ENCODE results near the gene ADAMTS10. TPM values are rescaled to one million over a fixed set of nuclear protein-coding genes. Genes with fewer than 3 reads are reported as not detected.
A peak's percentile ranks its signal among the peaks of the same experiment; 100 is the strongest.

The ADAMTS10 gene
- total RNA-seq: 1 to 10 TPM; 2.5 to 7.4 TPM

DNA sequence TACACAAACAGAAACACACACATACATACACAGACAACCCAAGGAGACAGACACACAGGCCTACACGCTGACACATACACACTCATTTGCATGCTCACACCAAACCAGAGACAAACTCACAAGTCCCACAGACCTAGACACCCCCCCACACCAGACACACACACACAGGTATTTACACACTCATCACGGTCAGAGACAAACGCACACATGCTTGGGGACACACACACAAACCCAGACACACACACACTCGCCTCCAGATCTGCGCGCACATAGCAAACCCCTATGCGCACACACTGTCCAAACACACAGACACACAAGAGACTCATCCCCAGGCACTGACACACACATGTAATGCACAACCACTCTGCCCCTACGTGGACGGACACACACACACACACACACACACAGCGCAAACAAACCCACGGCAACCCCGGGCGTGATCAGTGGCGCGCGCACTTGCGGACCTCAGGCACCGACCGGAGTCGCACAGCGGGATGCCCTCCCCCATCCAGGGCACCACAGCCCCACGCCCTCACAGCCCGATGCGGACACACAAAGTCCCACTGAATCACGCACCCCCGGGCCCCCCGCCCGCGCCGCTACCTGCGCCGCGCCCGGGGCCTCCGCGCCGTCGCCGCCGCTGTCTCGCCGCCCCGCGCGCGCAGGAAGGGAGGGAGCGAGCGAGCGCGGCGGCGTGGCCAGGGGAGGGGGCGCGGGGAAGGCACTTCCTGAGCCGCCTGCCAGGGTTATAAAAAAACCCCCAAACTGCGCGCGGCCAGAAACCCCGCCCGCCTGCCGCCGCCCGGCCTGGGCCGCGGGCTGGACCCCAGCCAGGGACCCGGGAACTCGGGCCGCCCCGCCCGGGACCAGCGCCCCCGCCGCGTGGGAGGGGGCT, at the start of gene ADAMTS10:
ADAMTS10 (minus strand) TSS at position 675 of the 895 bp plus-strand sequence. CDS start 5,005 bp downstream, outside the sequence.
- peak; percentile 47 for ATAC-seq (replicated peaks)
- H3K4me1 Mint-ChIP-seq: peaks cover 22% of the 10 kb centered on the region
- H3K27ac Mint-ChIP-seq: peak within 1 kb of the TSS; percentile 82
- H3K9me3 Mint-ChIP-seq: no peaks in the 10 kb centered on the region
- peaks cover 5% of the 10 kb centered on the region for H3K27me3 Mint-ChIP-seq
- H3K36me3 Mint-ChIP-seq (ENCODE audit: low read depth): no peaks in the 10 kb centered on the region
- H3K4me3 Mint-ChIP-seq: peak within 1 kb of the TSS; percentile 94

DNA sequence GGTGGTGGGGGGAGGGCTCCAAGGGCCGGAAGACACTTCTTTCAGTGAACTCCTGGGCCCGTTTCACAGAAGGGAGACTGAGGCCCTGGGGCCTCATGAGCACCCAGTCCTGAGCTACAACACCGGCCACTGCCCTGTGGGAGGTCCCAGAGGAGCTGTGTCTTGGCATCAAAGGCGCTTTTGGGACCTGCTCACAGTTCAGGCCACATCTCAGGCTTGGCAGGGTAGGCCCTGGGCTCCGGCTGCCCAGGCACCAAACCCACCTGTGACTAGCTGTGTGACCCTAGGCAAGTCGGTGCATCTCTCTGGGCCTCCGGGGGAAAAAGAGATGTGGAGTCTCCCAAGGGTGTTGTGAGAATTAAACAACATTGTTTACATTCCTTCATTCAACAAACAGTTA, 49.4 kb upstream of the ADAMTS10 start:
- Mint-ChIP-seq H3K27ac (no peak overlapping the region), H3K9me3 (no peaks in the 10 kb centered on the region), H3K36me3 (ENCODE audit: low read depth) (no peaks in the 10 kb centered on the region), H3K4me3 (no peak overlapping the region), H3K4me1 (peaks cover 7% of the 10 kb centered on the region), H3K27me3 (no peaks in the 10 kb centered on the region)
- ATAC-seq (replicated peaks): no peak

DNA sequence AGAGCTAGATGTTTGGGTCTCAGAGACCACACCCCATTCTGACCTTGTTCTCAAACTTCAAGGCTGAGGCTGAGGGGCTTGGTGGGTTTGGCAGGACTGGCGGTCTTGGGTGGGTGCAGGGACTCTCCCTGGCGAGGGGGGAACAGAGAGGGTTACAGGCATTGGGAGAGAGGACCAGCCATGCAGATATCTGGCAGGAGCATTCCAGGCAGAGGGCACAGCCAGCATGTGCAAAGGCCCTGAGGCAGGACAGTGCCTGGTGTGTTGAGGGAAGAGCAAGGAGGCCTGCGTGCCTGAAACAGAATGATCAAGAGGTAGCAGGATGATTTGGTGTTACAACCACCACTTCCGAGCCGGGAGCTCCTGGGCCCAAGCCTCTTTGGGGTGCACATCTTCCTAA, 47.4 kb upstream of the ADAMTS10 start:
- no peak overlapping the region for H3K27ac Mint-ChIP-seq
- peaks cover 7% of the 10 kb centered on the region for H3K4me1 Mint-ChIP-seq
- H3K27me3 Mint-ChIP-seq: no peaks in the 10 kb centered on the region
- H3K4me3 Mint-ChIP-seq: no peak overlapping the region
- no peaks in the 10 kb centered on the region for H3K9me3 Mint-ChIP-seq
- ATAC-seq (replicated peaks): no peak
- H3K36me3 Mint-ChIP-seq (ENCODE audit: low read depth): no peaks in the 10 kb centered on the region

DNA sequence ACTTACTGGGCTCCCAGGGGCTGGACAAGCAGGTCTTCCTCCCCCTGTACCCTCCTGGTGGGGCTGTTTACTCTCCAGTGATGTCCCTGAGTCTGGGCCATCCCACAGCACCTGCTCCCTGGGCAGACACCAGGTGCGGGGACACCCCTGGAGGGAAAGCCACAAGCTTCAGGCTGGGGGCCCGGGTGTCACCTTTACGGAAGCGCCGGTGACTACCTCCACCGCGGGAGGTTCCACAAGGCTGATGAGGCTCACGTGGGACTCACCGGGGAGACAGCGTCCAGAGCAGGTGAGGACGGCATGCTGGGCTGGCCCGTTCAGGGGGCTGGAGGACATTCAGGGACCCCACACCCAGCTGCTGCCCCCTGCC, 44.8 kb upstream of the ADAMTS10 start:
- Mint-ChIP-seq H3K4me1 (peaks cover 7% of the 10 kb centered on the region), H3K9me3 (no peaks in the 10 kb centered on the region), H3K27me3 (no peaks in the 10 kb centered on the region), H3K27ac (no peak overlapping the region), H3K36me3 (ENCODE audit: low read depth) (no peaks in the 10 kb centered on the region), H3K4me3 (peak overlapping the region; percentile 65)
- peak; percentile 73 for ATAC-seq (replicated peaks)

DNA sequence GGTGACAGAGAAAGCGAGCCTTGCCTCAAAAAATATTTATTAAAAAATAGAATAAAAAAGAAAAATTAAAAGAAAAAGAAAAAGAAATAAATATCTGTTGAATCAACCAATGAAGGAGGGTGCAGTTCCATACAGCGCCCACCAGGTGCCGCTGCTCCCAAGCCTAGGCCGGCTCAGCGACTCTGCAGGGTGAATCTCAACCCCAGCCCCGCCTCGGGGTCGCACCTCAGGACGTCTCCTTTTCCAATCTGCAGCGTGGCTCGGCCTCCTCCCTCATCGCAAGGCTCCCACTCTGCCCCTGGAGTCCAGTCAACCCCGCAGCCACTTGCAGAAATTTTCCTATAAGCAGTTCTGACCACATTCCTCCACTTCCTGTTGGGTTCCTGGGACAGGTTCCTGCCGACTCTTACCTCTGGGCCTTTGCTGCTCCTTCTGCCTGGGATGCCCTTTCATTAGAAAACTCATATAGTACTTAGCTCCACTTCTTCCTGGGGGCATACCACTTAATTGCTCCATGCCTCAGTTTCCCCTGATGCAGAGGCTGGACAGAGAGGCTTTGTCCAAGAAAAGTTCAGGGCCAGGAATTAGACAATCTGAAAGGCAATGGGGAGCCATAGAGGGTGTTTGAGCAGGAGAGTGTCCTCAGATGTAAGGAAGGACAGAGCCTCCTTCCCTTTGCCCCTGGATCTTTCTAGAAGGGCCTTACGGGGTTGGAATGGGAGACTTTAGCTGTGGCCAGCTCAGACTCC, 44.2 kb upstream of the ADAMTS10 start:
- H3K4me3 Mint-ChIP-seq: peak overlapping the region; percentile 65
- H3K36me3 Mint-ChIP-seq (ENCODE audit: low read depth): no peaks in the 10 kb centered on the region
- H3K4me1 Mint-ChIP-seq: peaks cover 7% of the 10 kb centered on the region
- H3K27ac Mint-ChIP-seq: no peak overlapping the region
- no peaks in the 10 kb centered on the region for H3K9me3 Mint-ChIP-seq
- peak; percentile 71 for ATAC-seq (replicated peaks)
- H3K27me3 Mint-ChIP-seq: no peaks in the 10 kb centered on the region

DNA sequence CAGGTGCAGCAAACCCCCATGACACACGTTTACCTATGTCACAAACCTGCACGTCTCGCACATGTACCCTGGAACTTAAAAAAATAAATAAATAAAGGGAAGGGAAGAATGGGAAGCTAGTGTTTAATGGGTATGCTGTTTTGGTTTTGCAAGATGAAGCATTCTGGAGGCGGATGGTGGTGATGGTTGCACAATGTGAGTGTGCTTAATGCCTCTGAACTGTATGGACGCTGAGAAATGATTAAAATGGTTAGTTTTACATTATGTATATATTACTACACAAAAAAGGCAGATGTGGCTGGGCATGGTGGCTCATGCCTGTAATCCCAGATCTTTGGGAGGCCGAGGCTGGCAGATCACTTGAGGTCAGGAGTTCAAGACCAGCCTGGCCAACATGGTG, 37.7 kb upstream of the ADAMTS10 start:
- H3K27ac Mint-ChIP-seq: no peak overlapping the region
- no peak overlapping the region for H3K4me3 Mint-ChIP-seq
- no peaks in the 10 kb centered on the region for H3K27me3 Mint-ChIP-seq
- no peaks in the 10 kb centered on the region for H3K9me3 Mint-ChIP-seq
- no peaks in the 10 kb centered on the region for H3K36me3 Mint-ChIP-seq (ENCODE audit: low read depth)
- ATAC-seq (replicated peaks): no peak
- H3K4me1 Mint-ChIP-seq: no peaks in the 10 kb centered on the region

DNA sequence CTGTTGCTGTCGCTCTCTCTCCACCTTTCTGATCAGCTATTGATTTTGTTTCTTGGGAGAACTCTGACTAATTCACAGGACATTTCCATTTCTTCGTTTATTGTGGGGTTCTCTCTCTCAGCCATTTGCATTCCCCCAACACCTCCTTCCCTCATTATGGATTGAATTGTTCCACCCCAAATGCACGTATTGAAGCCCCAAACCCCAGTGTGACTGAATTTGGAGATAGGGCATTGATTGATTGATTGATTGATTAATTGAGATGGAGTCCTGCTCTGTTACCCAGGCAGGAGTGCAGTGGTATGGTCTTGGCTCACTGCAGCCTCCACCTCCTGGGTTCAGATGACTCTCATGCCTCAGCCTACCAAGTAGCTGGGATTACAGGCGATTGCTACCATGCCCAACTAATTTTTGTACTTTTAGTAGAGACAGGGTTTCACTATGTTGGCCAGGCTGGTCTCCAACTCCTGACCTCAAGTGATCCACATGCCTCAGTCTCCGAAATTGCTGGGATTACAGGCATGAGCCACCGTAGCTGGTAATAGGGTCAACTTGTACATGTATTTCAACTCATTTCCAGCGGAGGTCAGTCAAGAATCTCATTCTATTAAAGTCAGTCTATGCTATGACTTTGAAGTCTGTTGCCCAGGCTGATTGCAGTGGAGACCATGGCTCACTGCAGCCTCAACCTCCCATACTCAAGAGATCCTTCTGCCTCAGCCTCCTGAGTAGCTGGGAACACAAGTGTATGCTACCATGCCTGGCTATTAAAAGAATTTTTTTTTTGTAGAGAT, 33.5 kb upstream of the ADAMTS10 start:
- H3K4me1 Mint-ChIP-seq: no peaks in the 10 kb centered on the region
- H3K4me3 Mint-ChIP-seq: no peak overlapping the region
- H3K27me3 Mint-ChIP-seq: peaks cover 4% of the 10 kb centered on the region
- no peak for ATAC-seq (replicated peaks)
- no peaks in the 10 kb centered on the region for H3K9me3 Mint-ChIP-seq
- no peak overlapping the region for H3K27ac Mint-ChIP-seq
- no peaks in the 10 kb centered on the region for H3K36me3 Mint-ChIP-seq (ENCODE audit: low read depth)

DNA sequence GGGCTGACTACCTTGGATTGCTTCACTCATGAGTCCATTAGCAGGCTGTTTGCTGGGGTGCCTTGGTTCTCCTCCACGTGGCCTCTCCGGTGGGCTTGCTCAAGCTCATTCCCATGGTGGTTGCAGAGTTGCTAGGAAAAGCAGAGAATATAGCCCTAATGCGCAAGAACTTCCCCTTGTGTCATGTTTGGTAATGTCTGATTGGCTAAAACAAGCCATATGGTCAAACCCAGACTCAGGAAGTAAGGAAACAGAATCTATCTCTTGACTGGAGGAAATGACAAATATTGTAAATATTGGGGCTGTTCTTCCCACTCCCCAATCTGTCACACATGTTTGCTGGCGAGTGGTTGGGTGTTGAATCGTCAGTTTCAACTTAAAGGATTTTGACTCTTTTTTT, 32.0 kb upstream of the ADAMTS10 start:
- H3K27ac Mint-ChIP-seq: no peak overlapping the region
- H3K36me3 Mint-ChIP-seq (ENCODE audit: low read depth): no peaks in the 10 kb centered on the region
- H3K9me3 Mint-ChIP-seq: no peaks in the 10 kb centered on the region
- no peaks in the 10 kb centered on the region for H3K4me1 Mint-ChIP-seq
- peaks cover 7% of the 10 kb centered on the region for H3K27me3 Mint-ChIP-seq
- no peak for ATAC-seq (replicated peaks)
- H3K4me3 Mint-ChIP-seq: no peak overlapping the region

DNA sequence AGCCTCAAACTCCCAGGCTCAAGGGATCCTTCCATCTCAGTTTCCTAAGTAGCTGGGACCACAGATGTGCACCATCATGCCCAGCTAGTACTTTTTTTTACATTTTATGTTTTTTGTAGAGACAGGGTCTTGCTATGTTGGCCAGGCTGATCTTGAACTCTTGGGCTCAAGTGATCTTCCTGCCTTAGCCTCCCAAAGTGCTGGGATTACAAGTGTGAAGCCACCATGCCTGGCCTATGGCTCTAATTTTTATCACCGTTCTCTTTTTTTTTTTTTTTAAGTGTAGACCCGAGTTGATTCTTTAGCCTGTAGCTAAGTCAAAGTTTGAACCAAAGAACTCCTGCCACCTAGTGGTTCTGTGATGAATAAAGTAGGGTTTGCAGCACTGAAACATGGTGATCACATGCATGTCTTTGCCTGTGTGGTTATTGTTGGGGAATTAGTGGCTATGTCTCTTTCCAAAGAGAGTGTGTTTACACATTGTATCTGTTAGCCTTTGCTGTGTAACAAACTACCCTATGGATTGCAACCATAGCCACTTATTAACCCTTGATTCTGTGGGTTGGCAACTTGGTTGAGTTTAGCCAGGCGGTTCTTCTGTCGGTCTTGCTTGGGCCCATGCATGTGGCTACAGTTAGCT, 31.5 kb upstream of the ADAMTS10 start:
- Mint-ChIP-seq H3K9me3 (no peaks in the 10 kb centered on the region), H3K36me3 (ENCODE audit: low read depth) (no peaks in the 10 kb centered on the region), H3K4me1 (no peaks in the 10 kb centered on the region), H3K27ac (no peak overlapping the region), H3K4me3 (no peak overlapping the region), H3K27me3 (peaks cover 7% of the 10 kb centered on the region)
- ATAC-seq (replicated peaks): peak; percentile 57

DNA sequence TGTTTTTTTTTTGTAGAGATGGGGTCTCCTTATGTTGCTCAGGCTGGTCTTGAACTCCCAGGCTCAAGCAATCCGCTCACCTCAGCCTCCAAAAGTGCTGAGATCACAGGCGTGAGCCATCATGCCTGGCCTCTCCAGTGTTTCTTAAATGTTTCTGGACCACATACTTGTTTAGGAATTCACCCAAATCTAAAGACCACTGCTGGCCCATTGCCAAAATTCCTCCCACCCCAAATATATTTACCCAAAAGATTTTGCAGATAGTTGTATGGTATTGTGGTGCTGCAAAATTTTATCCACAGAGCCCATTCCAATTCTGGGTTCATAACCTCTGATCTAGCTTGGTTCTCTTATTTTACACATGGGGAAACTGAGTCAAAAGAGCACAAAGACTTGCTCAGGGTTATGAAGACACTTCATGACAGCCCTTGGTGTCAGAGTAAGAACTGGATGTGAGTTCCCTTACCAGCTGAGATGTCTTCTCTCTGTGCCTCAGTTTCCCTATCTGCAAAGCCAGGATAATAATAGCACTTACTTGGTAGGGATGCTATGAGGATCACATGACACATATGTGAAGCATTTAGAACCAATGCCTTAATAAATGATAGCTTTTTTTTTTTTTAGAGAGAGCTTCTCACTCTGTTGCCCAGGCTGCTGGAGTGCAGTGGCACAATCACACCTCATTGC, 30.8 kb upstream of the ADAMTS10 start:
- no peak for ATAC-seq (replicated peaks)
- Mint-ChIP-seq H3K27ac (no peak overlapping the region), H3K27me3 (peaks cover 7% of the 10 kb centered on the region), H3K4me1 (no peaks in the 10 kb centered on the region), H3K9me3 (no peaks in the 10 kb centered on the region), H3K4me3 (no peak overlapping the region), H3K36me3 (ENCODE audit: low read depth) (no peaks in the 10 kb centered on the region)

DNA sequence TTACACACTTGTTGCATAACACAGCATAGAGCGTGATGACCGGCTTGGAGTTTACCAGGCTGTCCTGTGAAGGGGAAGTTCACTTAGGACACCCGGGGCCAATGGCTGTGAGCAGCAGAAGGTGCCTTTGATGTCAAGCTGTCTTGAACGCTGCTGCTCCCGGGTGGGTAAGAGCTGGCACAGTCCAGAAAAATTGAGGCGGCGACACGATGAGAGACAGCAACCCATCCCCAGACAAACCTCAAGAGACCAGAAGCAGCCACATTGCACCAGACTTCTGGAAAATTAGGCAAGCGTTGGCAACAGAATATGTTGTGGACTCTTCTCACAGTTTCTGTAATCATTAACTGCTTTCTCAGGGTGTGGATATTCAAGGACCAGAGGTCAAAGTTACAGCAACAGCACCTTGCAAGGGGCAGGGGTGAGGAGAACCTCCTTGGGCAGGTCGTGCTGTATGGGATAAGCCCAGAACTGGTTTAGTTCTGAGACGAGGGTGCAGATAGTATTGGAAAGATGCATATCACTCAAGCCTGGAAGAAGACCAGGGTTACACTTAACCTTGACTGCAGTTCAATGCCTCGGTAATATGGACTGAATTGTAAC, 30.0 kb upstream of the ADAMTS10 start:
- H3K4me1 Mint-ChIP-seq: no peaks in the 10 kb centered on the region

DNA sequence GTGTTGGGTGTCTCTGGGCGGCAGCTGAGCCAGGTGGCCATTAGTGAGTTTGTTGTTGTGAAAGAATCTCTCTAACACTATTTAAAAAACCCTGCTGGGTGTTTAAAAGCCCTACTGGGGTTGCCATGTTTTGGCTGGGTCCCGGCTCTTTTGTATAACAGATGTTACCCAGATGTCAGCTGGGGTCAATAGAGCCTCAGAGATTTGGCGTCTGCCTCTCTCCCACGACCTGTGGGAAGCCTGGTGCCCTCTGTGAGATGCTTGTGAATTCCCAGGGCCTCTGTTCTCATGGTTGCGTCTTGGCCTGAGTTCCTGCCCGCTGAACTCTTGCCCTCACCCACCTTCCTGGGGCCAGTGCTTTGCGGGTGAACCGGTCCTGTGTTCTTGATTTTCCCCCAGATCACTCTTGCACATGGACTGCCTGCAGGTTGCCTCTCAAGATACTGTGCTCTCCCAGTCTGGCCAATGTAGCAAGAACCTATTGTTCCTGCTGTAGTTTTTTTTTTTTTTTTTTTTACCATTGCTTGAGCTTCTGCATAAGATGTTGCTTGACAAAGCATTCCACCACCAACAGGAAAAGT, 29.4 kb upstream of the ADAMTS10 start:
- Mint-ChIP-seq H3K9me3 (no peaks in the 10 kb centered on the region), H3K27me3 (peaks cover 7% of the 10 kb centered on the region), H3K27ac (no peak overlapping the region), H3K36me3 (ENCODE audit: low read depth) (no peaks in the 10 kb centered on the region), H3K4me3 (no peak overlapping the region), H3K4me1 (no peaks in the 10 kb centered on the region)
- no peak for ATAC-seq (replicated peaks)

More for the DNA sequence above, 30.0 kb upstream of the ADAMTS10 start:
- no peak overlapping the region for H3K27ac Mint-ChIP-seq
- H3K27me3 Mint-ChIP-seq: peaks cover 7% of the 10 kb centered on the region
- no peaks in the 10 kb centered on the region for H3K9me3 Mint-ChIP-seq
- no peak overlapping the region for H3K4me3 Mint-ChIP-seq
- H3K36me3 Mint-ChIP-seq (ENCODE audit: low read depth): no peaks in the 10 kb centered on the region
- ATAC-seq (replicated peaks): no peak

DNA sequence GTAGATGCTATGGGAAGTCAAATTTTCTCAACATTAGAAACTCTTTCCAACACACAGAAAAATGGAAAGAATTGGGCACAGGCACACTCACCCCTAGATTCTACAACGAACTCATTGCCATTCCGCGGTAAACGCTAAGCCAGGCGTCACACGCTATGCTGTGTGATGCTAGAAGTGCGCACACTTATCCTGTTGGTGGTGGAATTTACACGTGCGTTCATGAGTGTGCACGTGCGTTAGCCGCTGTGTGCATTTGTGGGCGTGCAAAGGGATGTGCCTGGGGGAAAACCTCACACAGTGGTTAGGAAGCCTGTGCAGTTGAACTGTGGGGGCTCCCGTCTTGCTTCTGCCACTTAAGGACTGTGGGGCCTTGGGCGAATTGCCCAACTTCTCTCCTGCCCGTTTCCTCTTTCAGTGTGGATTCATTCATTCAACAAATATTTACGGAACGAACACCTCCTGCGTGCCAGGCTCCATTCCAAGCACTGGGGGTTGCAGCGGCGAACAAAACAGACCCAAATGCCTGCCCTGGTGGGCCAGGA, 27.6 kb upstream of the ADAMTS10 start:
- no peaks in the 10 kb centered on the region for H3K4me1 Mint-ChIP-seq
- no peak for ATAC-seq (replicated peaks)
- H3K4me3 Mint-ChIP-seq: no peak overlapping the region
- H3K36me3 Mint-ChIP-seq (ENCODE audit: low read depth): no peaks in the 10 kb centered on the region
- no peaks in the 10 kb centered on the region for H3K9me3 Mint-ChIP-seq
- peaks cover 7% of the 10 kb centered on the region for H3K27me3 Mint-ChIP-seq
- no peak overlapping the region for H3K27ac Mint-ChIP-seq

All from activated T-helper 17 cell treated with anti-CD3 and anti-CD28 coated beads, Interleukin-2, amount 50 U/mL, for 72 hours (primary cell).